ENCODE data around the gene GP9. TPM values are rescaled to one million over a fixed set of nuclear protein-coding genes. Genes with fewer than 3 reads are reported as not detected.

GP9 gene
- total and polyA plus RNA-seq, 9 of the 15 experiments (the other 6 are each of a cell fraction or from before 2014, with no cell fraction given), result not detected

GRCh38 chr3:129014148-129014547 is 46.4 kb upstream of the GP9 start:
- no TSS peak for BruUV-seq (replicated peaks)
- no peak overlapping the region for H2AFZ ChIP-seq (ENCODE audit: low read depth, low read length)
- no peaks in the 10 kb centered on the region for H3K27me3 ChIP-seq (ENCODE audit: control insufficient read depth in 2 of 2, insufficient read depth in 2 of 2, low read length in 2 of 2)
- WGBS (ENCODE audit: insufficient coverage, low coverage, missing lambda C conversion rate), result 84% methylated on average over 9 of the region's 13 CpGs
- DNase-seq (ENCODE audit: extremely low read depth in 1 of 4, low spot score in 3 of 4), result no peak
- no peak for ATAC-seq
- intact Hi-C loops (cut with micrococcal nuclease) (no loop called here), in situ Hi-C loops (cut with MboI) (no loop called here)
- no peak for FAIRE-seq
- no peaks in the 10 kb centered on the region for H3K36me3 ChIP-seq (ENCODE audit: control insufficient read depth, insufficient read depth, low read length)
- H3K79me2 ChIP-seq (ENCODE audit: control insufficient read depth, insufficient read depth, low read length), result no peaks in the 10 kb centered on the region
- no peak overlapping the region for H3K4me2 ChIP-seq (ENCODE audit: insufficient read depth, low read length)
- H3K27ac ChIP-seq (ENCODE audit: extremely low read depth, low read depth, low read length), result no peak overlapping the region
- no peaks in the 10 kb centered on the region for H3K9me3 ChIP-seq (replicated peaks; ENCODE audit: control insufficient read depth, insufficient read depth, low read depth, low read length)
- peaks cover 24 to 36% of the 10 kb centered on the region in 2 experiments for H3K4me1 ChIP-seq (replicated peaks in 1 of 2; ENCODE audit: control insufficient read depth in 2 of 2, insufficient read depth in 2 of 2, low read length in 2 of 2)
- POLR2A ChIA-PET, result no interaction called here
- H3K9ac ChIP-seq (ENCODE audit: insufficient read depth in 1 of 2, low read depth in 2 of 2, low read length in 2 of 2), result no peak overlapping the region
- 0 out of 2 replicates have a peak, but pooled peaks cover 10% of the 10 kb centered on the region for H4K20me1 ChIP-seq (replicated peaks; ENCODE audit: control insufficient read depth, insufficient read depth, low read length)
- CTCF ChIA-PET (ENCODE audit: low intra/inter-chr PET ratio), result no interaction called here
- H3K9me1 ChIP-seq (ENCODE audit: control insufficient read depth, insufficient read depth, low read length), result peaks cover 3% of the 10 kb centered on the region
- no peak overlapping the region for H3K4me3 ChIP-seq
- TF ChIP-seq DIDO1 (tag; IDR thresholded peaks at IDR 0.05; ENCODE audit: low read depth), result no peak
- no peak for TF ChIP-seq AFF1 (IDR thresholded peaks at IDR 0.05; ENCODE audit: low read depth in 1 of 2, partially characterized antibody in 2 of 2)
- TF ChIP-seq PHF21A (IDR thresholded peaks at IDR 0.05; ENCODE audit: borderline replicate concordance, low read depth), result no peak
- TF ChIP-seq KDM5B (IDR thresholded peaks at IDR 0.05; ENCODE audit: insufficient replicate concordance, low read depth, low read length), result no peak
- no peak for TF ChIP-seq MTA3 (IDR thresholded peaks at IDR 0.05; ENCODE audit: borderline replicate concordance)
- no peak for TF ChIP-seq TBP (optimal IDR thresholded peaks at IDR 0.05; ENCODE audit: low read depth, low read length)
- no peak for TF ChIP-seq HCFC1 (IDR thresholded peaks at IDR 0.05; ENCODE audit: low read depth, low read length)
- no peak for TF ChIP-seq E2F6 (IDR thresholded peaks at IDR 0.05; ENCODE audit: borderline replicate concordance in 1 of 2, extremely low read depth in 1 of 2, insufficient read depth in 1 of 2, insufficient read length in 1 of 2, low read depth in 1 of 2, low read length in 1 of 2, poor library complexity in 1 of 2, severe bottlenecking in 1 of 2)
- TF ChIP-seq MIER1 (IDR thresholded peaks at IDR 0.05; ENCODE audit: low read depth), result no peak
- TF ChIP-seq TCF7L2 (IDR thresholded peaks at IDR 0.05; ENCODE audit: low read depth, low read length), result no peak
- TF ChIP-seq ZFP91 (CRISPR knock-in tag; IDR thresholded peaks at IDR 0.05), result no peak
- TF ChIP-seq MBD1 (CRISPR knock-in tag; IDR thresholded peaks at IDR 0.05), result no peak
- no peak for TF ChIP-seq JUN (IDR thresholded peaks at IDR 0.05; ENCODE audit: borderline replicate concordance, low read depth, low read length)
- TF ChIP-seq JUN (CRISPR knock-in tag; IDR thresholded peaks at IDR 0.05; ENCODE audit: borderline replicate concordance), result no peak
